Endothelial cell of umbilical vein (primary cell): ENCODE measurements around the gene SPTBN5. TPM values are rescaled to one million over a fixed set of nuclear protein-coding genes. Genes with fewer than 3 reads are reported as not detected.

Source experiments
- BruUV-seq: library from RNA; stranded (reverse); fragments of 400-500 nt; replicated peaks from 2 replicates; lab custom pipeline; 2021; lab: Mats Ljungman, UMichigan
- CTCF ChIA-PET: fragments of 300-600, 350-600 bp; sonication (Branson Sonifier 250); formaldehyde crosslinking; loops from one replicate; lab custom pipeline; 2021; ENCODE audit warnings: antibody characterized with exemption, inconsistent platforms; lab: Charles Lee
- POLR2A ChIA-PET: fragments of 300-600, 350-600 bp; sonication (Branson Sonifier 250); formaldehyde crosslinking; loops from one replicate; lab custom pipeline; 2021; ENCODE audit warnings: antibody characterized with exemption, inconsistent platforms; lab: Charles Lee
- DNase-seq: peaks from one replicate; pipeline ENCODE4 v3.0.0-alpha.2; 2011; ENCODE audit warnings: low read depth, low spot score
- FAIRE-seq: peaks from 2 replicates; lab custom pipeline; 2011; peaks lifted over from hg19 to GRCh38; lab: Jason Lieb, UNC
- H2AFZ ChIP-seq: 2 replicates; pipeline ENCODE4 v1.6.0; 2012; ENCODE audit warnings: low read depth, low read length, control low read depth, inconsistent platforms
- H3K27ac ChIP-seq: 2 replicates; pipeline ENCODE4 v1.5.1; 2011; ENCODE audit warnings: low read depth, mild to moderate bottlenecking, control low read depth, low read length, moderate library complexity; ENCODE audit not compliant: insufficient read depth
- H3K27me3 ChIP-seq, 2 experiments: 2 replicates each; pipeline versions ENCODE4 v1.6.0 to v1.6.1; 2011; ENCODE audit warnings: low read length in 2 of 2, mixed read lengths in 1 of 2; ENCODE audit not compliant: control insufficient read depth in 2 of 2, insufficient read depth in 2 of 2
- H3K36me3 ChIP-seq, 2 experiments: 2 replicates in 1 of 2; 3 replicates in 1 of 2; pipeline ENCODE4 v1.5.1; 2011; ENCODE audit warnings: low read length in 2 of 2, mild to moderate bottlenecking in 1 of 2, moderate library complexity in 1 of 2; ENCODE audit not compliant: control insufficient read depth in 2 of 2, insufficient read depth in 2 of 2; ENCODE audit errors: extremely low read depth in 1 of 2
- H3K4me1 ChIP-seq: 3 replicates; pipeline ENCODE4 v1.5.1; 2011; ENCODE audit warnings: mild to moderate bottlenecking, low read length; ENCODE audit not compliant: control insufficient read depth, insufficient read depth; ENCODE audit errors: extremely low read depth
- H3K4me2 ChIP-seq: 2 replicates; pipeline ENCODE4 v1.6.1; 2011; ENCODE audit warnings: low read length, control low read depth, mixed read lengths; ENCODE audit not compliant: insufficient read depth
- H3K4me3 ChIP-seq, 3 experiments: fragments of 200-600 bp in 1 of 3; sonication (generic), shearing (Covaris generic) in 1 of 3; replicated peaks in 1 of 3; 2 replicates each; pipeline ENCODE4 v1.5.1; 2011 to 2016; ENCODE audit warnings: control low read depth in 3 of 3, low read length in 3 of 3, mild to moderate bottlenecking in 2 of 3, inconsistent platforms in 1 of 3, low read depth in 1 of 3, moderate library complexity in 1 of 3; ENCODE audit not compliant: insufficient read depth in 1 of 3
- H3K79me2 ChIP-seq: 2 replicates; pipeline ENCODE4 v1.6.0; 2012; ENCODE audit warnings: low read length, inconsistent platforms; ENCODE audit not compliant: control insufficient read depth, insufficient read depth
- H3K9ac ChIP-seq: replicated peaks from 2 replicates; pipeline ENCODE3; 2011; ENCODE audit warnings: low read length, control low read depth; ENCODE audit not compliant: insufficient read depth; ENCODE audit errors: extremely low read depth
- H3K9me1 ChIP-seq: replicated peaks from 3 replicates; pipeline ENCODE4 v1.6.0; 2011; ENCODE audit warnings: mild to moderate bottlenecking, low read length; ENCODE audit not compliant: control insufficient read depth, insufficient read depth; ENCODE audit errors: extremely low read depth
- H3K9me3 ChIP-seq: replicated peaks from 2 replicates; pipeline ENCODE4 v1.5.1; 2012; ENCODE audit warnings: low read length, inconsistent platforms; ENCODE audit not compliant: control insufficient read depth, insufficient read depth
- H4K20me1 ChIP-seq: replicated peaks from 2 replicates; pipeline ENCODE3; 2011; ENCODE audit warnings: mild to moderate bottlenecking, low read length; ENCODE audit not compliant: control insufficient read depth, insufficient read depth; ENCODE audit errors: extremely low read depth
- CTCF ChIP-seq, 2 donors: IDR thresholded peaks; 1 replicate in 1 of 2; 2 replicates in 1 of 2; pipeline ENCODE4 v1.5.1; 2011; ENCODE audit warnings: low read length in 2 of 2, mild to moderate bottlenecking in 2 of 2, moderate library complexity in 2 of 2, control low read depth in 1 of 2, inconsistent platforms in 1 of 2, low read depth in 1 of 2; ENCODE audit not compliant: insufficient read depth in 1 of 2; ENCODE audit errors: extremely low read depth in 1 of 2
- EZH2 ChIP-seq: IDR thresholded peaks from 2 replicates; pipeline ENCODE4 v1.6.1; 2012; ENCODE audit warnings: borderline replicate concordance, low read depth, mild to moderate bottlenecking, moderate library complexity, low read length, inconsistent platforms; ENCODE audit not compliant: severe bottlenecking
- FOS ChIP-seq: IDR thresholded peaks from 2 replicates; pipeline ENCODE4 v1.6.1; 2011; ENCODE audit warnings: mild to moderate bottlenecking, low read length, moderate library complexity, borderline replicate concordance; ENCODE audit not compliant: insufficient read depth
- GATA2 ChIP-seq: IDR thresholded peaks from 2 replicates; pipeline ENCODE4 v1.7.0; 2011; ENCODE audit warnings: low read depth, mild to moderate bottlenecking, moderate library complexity, mixed read lengths, low read length; ENCODE audit not compliant: insufficient read length, insufficient read depth
- JUN ChIP-seq: IDR thresholded peaks from 2 replicates; pipeline ENCODE4 v1.6.1; 2011; ENCODE audit warnings: borderline replicate concordance, low read depth; ENCODE audit not compliant: insufficient read length, insufficient read depth
- MYC ChIP-seq: IDR thresholded peaks from one replicate; pipeline ENCODE4 v1.6.1; 2011; ENCODE audit warnings: mild to moderate bottlenecking, low read depth, low read length
- POLR2A ChIP-seq: IDR thresholded peaks from 2 replicates; pipeline ENCODE4 v1.6.1; 2012; ENCODE audit warnings: low read depth, mild to moderate bottlenecking, control low read depth, low read length
- POLR2AphosphoS5 ChIP-seq: IDR thresholded peaks from 2 replicates; pipeline ENCODE4 v1.6.1; 2012; ENCODE audit warnings: low read depth, mild to moderate bottlenecking, control low read depth, low read length, moderate library complexity; ENCODE audit not compliant: insufficient read depth
- dilution Hi-C: fragments of 300-500 bp; cut with MboI; formaldehyde crosslinking; loops from one replicate; pipeline ENCODE4 v1.15.0; 2019; ENCODE audit warnings: low sequenced_read_pairs; ENCODE audit not compliant: extremely low pct_ligation_motif_present
- intact Hi-C: fragments of 100-400 bp; cut with micrococcal nuclease; formaldehyde crosslinking; loops from one replicate; pipeline ENCODE4 v1.10.0; 2022
- polyA plus RNA-seq, 4 experiments: library from polyadenylated mRNA; depleted of rRNA in 3 of 4; stranded (reverse) in 3 of 4; unstranded in 1 of 4; fragments of >200 nt; gene quantifications; 2 replicates each; pipeline versions ENCODE4 v1.2.1 to v1.2.3, GENCODE V29; 2011 to 2012; ENCODE audit warnings: missing spikeins in 1 of 4
- total RNA-seq: library from RNA; stranded (reverse); gene quantifications from 2 replicates; pipeline ENCODE4 v1.2.3, GENCODE V29; 2021
- TF ChIP-seq, protein P1 (sequence below): IDR thresholded peaks from 2 replicates; pipeline ENCODE4 v1.6.1; 2011; ENCODE audit not compliant: insufficient read depth, insufficient read length

SPTBN5 gene
- total and polyA plus RNA-seq, 2 donors (not counting 3 experiments of a cell fraction or from before 2014, with no cell fraction given) = 12.0 to 19.0 TPM

DNA sequence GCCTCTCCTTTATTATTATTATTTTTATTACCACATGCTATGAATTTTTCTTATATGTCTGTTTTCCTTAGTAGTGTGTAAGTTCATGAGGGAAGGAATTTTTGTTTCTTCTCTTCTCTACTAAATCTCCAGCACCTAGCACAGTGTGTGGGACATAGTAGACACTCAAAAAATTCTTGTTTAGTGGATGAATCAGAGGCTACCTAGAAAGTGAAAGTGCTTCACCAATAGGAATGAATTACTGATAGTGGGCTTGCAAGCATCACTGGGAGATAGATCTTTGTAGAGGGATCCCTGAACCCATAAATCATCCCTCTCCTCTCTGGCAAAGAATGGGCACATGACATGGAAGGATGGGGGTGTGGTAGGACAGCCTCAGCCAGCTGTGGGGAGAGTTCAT, 8.5 kb downstream of the SPTBN5 start:
- no peak for FAIRE-seq
- POLR2A ChIA-PET = no interaction called here
- CTCF ChIA-PET = interaction anchor here (1.3 to 2.8 kb wide), 2 partner anchors 19 to 112 kb away, joined by 4 to 9 read pairs; no protein-coding TSS in a partner anchor

More for the DNA sequence above, 8.5 kb downstream of the SPTBN5 start:
- BruUV-seq = no TSS peak
- Histone ChIP-seq H3K4me1 (no peaks in the 10 kb centered on the region), H3K9ac (no peak overlapping the region), H3K9me3 (no peaks in the 10 kb centered on the region), H3K27me3 (no peaks in the 10 kb centered on the region), H3K4me3 (no peak overlapping the region), H3K9me1 (no peaks in the 10 kb centered on the region), H3K4me2 (no peak overlapping the region), H4K20me1 (no peaks in the 10 kb centered on the region), H3K79me2 (no peaks in the 10 kb centered on the region), H2AFZ (no peak overlapping the region), H3K27ac (no peak overlapping the region), H3K36me3 (peaks cover 5 to 30% of the 10 kb centered on the region in 2 experiments)
- dilution Hi-C loops (no loop called here), intact Hi-C loops (no loop called here)
- DNase-seq = no peak
- TF ChIP-seq GATA2 (no peak), CTCF (IDR thresholded peaks at IDR 0.05; ENCODE audit: extremely low read depth in 1 of 2, insufficient read depth in 1 of 2, low read depth in 1 of 2, low read length in 2 of 2) (no peak), FOS (no peak), EZH2 (no peak), POLR2AphosphoS5 (no peak), MYC (no peak), POLR2A (no peak), JUN (no peak)
- TF ChIP-seq, protein P1, sequence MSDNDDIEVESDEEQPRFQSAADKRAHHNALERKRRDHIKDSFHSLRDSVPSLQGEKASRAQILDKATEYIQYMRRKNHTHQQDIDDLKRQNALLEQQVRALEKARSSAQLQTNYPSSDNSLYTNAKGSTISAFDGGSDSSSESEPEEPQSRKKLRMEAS = no peak
